Measurements from ENCODE around the gene ESR1. TPM values are rescaled to one million over a fixed set of nuclear protein-coding genes. Genes with fewer than 3 reads are reported as not detected.

The ESR1 gene
- total and polyA plus RNA-seq, 9 of the 15 experiments (the other 6 are each of a cell fraction or from before 2014, with no cell fraction given) = 0.03 to 0.27 (median 0.08) TPM; not detected in 1

DNA sequence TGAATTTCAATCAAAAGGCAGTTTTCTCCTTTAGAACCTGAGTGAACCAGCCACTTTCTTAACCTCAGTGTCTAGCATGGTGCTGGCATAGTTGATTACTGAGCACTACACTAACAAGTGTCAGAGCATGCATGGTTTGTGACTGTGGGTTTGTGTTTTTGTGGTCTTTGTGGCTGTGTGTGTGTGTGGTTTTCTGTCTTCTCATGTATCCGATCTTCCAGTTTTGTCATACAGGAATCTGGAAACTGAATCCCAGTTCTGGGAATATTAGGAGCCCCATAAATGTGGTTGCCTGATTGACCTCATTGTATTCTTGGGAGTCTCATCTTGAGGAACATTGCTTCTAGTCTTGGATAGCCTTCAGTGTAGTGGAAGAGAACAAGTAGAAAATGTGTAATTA is 73.7 kb downstream of the ESR1 start:
- H3K36me3 ChIP-seq (ENCODE audit: control insufficient read depth, insufficient read depth, low read length) = no peaks in the 10 kb centered on the region
- no TSS peak for BruUV-seq (replicated peaks)
- ATAC-seq = no peak

DNA sequence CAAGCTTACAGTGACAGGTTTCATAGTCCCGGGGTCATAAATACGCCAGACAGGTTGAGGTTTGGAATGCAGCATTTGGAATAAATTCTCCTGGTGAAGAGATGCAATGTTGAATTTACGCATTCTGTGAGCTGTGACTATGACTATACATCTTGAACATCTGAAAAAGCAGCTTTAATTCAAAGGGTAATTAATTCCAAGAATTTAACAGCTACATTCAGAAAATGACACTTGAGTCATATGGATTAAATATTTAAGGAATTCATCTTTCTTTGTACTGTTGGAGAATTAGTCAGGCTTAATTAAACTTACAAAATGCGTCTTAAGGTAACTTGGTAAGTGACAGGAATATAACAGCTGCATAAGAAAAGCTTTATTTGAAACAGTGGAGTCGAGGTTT is 74.7 kb downstream of the ESR1 start:
- H2AFZ ChIP-seq (ENCODE audit: low read depth, low read length) = no peak overlapping the region
- DNase-seq (ENCODE audit: extremely low read depth in 1 of 4, low spot score in 3 of 4) (no peak), FAIRE-seq (no peak), ATAC-seq (no peak)
- no peak overlapping the region for H3K27ac ChIP-seq (ENCODE audit: extremely low read depth, low read depth, low read length)
- TF ChIP-seq CXXC5 (CRISPR knock-in tag; IDR thresholded peaks at IDR 0.05) (no peak), NFE2 (IDR thresholded peaks at IDR 0.05; ENCODE audit: low read depth) (no peak), RFX5 (IDR thresholded peaks at IDR 0.05; ENCODE audit: low read depth, low read length) (no peak), PHF21A (IDR thresholded peaks at IDR 0.05; ENCODE audit: borderline replicate concordance, low read depth) (no peak), MTA3 (IDR thresholded peaks at IDR 0.05; ENCODE audit: borderline replicate concordance) (no peak), EWSR1 (IDR thresholded peaks at IDR 0.05; ENCODE audit: borderline replicate concordance, low read depth, partially characterized antibody) (no peak), WHSC1 (IDR thresholded peaks at IDR 0.05; ENCODE audit: low read length) (no peak), ZNF124 (CRISPR knock-in tag; IDR thresholded peaks at IDR 0.05) (no peak), PHTF2 (CRISPR knock-in tag; IDR thresholded peaks at IDR 0.05) (no peak), TCFL5 (CRISPR knock-in tag; conservative IDR thresholded peaks at IDR 0.05) (no peak), PML (IDR thresholded peaks at IDR 0.05; ENCODE audit: low read length) (no peak), SMC3 (conservative IDR thresholded peaks at IDR 0.05; ENCODE audit: insufficient read depth, low read depth, low read length) (no peak)
- TF ChIP-seq, protein P1, sequence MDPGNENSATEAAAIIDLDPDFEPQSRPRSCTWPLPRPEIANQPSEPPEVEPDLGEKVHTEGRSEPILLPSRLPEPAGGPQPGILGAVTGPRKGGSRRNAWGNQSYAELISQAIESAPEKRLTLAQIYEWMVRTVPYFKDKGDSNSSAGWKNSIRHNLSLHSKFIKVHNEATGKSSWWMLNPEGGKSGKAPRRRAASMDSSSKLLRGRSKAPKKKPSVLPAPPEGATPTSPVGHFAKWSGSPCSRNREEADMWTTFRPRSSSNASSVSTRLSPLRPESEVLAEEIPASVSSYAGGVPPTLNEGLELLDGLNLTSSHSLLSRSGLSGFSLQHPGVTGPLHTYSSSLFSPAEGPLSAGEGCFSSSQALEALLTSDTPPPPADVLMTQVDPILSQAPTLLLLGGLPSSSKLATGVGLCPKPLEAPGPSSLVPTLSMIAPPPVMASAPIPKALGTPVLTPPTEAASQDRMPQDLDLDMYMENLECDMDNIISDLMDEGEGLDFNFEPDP (CRISPR knock-in tag; IDR thresholded peaks at IDR 0.05) = no peak
- TF ChIP-seq, protein P2, sequence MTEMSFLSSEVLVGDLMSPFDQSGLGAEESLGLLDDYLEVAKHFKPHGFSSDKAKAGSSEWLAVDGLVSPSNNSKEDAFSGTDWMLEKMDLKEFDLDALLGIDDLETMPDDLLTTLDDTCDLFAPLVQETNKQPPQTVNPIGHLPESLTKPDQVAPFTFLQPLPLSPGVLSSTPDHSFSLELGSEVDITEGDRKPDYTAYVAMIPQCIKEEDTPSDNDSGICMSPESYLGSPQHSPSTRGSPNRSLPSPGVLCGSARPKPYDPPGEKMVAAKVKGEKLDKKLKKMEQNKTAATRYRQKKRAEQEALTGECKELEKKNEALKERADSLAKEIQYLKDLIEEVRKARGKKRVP (CRISPR knock-in tag; IDR thresholded peaks at IDR 0.05) = no peak
- H3K9me1 ChIP-seq (ENCODE audit: control insufficient read depth, insufficient read depth, low read length) = no peaks in the 10 kb centered on the region
- no peaks in the 10 kb centered on the region for H3K4me1 ChIP-seq (replicated peaks in 1 of 2; ENCODE audit: control insufficient read depth in 2 of 2, insufficient read depth in 2 of 2, low read length in 2 of 2)
- no peaks in the 10 kb centered on the region for H3K36me3 ChIP-seq (ENCODE audit: control insufficient read depth, insufficient read depth, low read length)
- POLR2A ChIA-PET = no interaction called here
- in situ Hi-C loops (cut with MboI) (no loop called here), intact Hi-C loops (cut with micrococcal nuclease) (no loop called here)
- no peaks in the 10 kb centered on the region for H3K27me3 ChIP-seq (ENCODE audit: control insufficient read depth in 2 of 2, insufficient read depth in 2 of 2, low read length in 2 of 2)
- H3K9ac ChIP-seq (ENCODE audit: insufficient read depth in 1 of 2, low read depth in 2 of 2, low read length in 2 of 2) = no peak overlapping the region
- WGBS (ENCODE audit: insufficient coverage, low coverage, missing lambda C conversion rate) = 1% methylated on average over 5 of the region's 5 CpGs
- H3K79me2 ChIP-seq (ENCODE audit: control insufficient read depth, insufficient read depth, low read length) = no peaks in the 10 kb centered on the region
- no peak overlapping the region for H3K4me3 ChIP-seq
- H3K4me2 ChIP-seq (ENCODE audit: insufficient read depth, low read length) = no peak overlapping the region
- CTCF ChIA-PET (ENCODE audit: low intra/inter-chr PET ratio) = no interaction called here
- no peaks in the 10 kb centered on the region for H4K20me1 ChIP-seq (replicated peaks; ENCODE audit: control insufficient read depth, insufficient read depth, low read length)
- H3K9me3 ChIP-seq (replicated peaks; ENCODE audit: control insufficient read depth, insufficient read depth, low read depth, low read length) = no peaks in the 10 kb centered on the region
- BruUV-seq (replicated peaks) = no TSS peak

More for the DNA sequence above, 73.7 kb downstream of the ESR1 start:
- DNase-seq (ENCODE audit: extremely low read depth in 1 of 4, low spot score in 3 of 4) (no peak), FAIRE-seq (no peak)
- intact Hi-C loops (cut with micrococcal nuclease) = no loop called here
- no peak overlapping the region for H2AFZ ChIP-seq (ENCODE audit: low read depth, low read length)
- no peak overlapping the region for H3K9ac ChIP-seq (ENCODE audit: insufficient read depth in 1 of 2, low read depth in 2 of 2, low read length in 2 of 2)
- ChIA-PET CTCF (ENCODE audit: low intra/inter-chr PET ratio) (no interaction called here), POLR2A (no interaction called here)
- no peaks in the 10 kb centered on the region for H3K4me1 ChIP-seq (replicated peaks in 1 of 2; ENCODE audit: control insufficient read depth in 2 of 2, insufficient read depth in 2 of 2, low read length in 2 of 2)
- no peaks in the 10 kb centered on the region for H3K9me1 ChIP-seq (ENCODE audit: control insufficient read depth, insufficient read depth, low read length)
- no peak for TF ChIP-seq NR3C1 (CRISPR knock-in tag; IDR thresholded peaks at IDR 0.05)
- H3K27ac ChIP-seq (ENCODE audit: extremely low read depth, low read depth, low read length) = no peak overlapping the region
- 0% methylated on average over 1 of the region's 1 CpG for WGBS (ENCODE audit: insufficient coverage, low coverage, missing lambda C conversion rate)
- no peaks in the 10 kb centered on the region for H3K79me2 ChIP-seq (ENCODE audit: control insufficient read depth, insufficient read depth, low read length)
- no peak overlapping the region for H3K4me2 ChIP-seq (ENCODE audit: insufficient read depth, low read length)
- no peaks in the 10 kb centered on the region for H3K9me3 ChIP-seq (replicated peaks; ENCODE audit: control insufficient read depth, insufficient read depth, low read depth, low read length)
- no peaks in the 10 kb centered on the region for H4K20me1 ChIP-seq (replicated peaks; ENCODE audit: control insufficient read depth, insufficient read depth, low read length)
- no peak overlapping the region for H3K4me3 ChIP-seq
- in situ Hi-C loops (cut with MboI) = no loop called here
- H3K27me3 ChIP-seq (ENCODE audit: control insufficient read depth in 2 of 2, insufficient read depth in 2 of 2, low read length in 2 of 2) = no peaks in the 10 kb centered on the region
